Measurements from ENCODE around the gene TOPBP1.

Gene TOPBP1

DNA sequence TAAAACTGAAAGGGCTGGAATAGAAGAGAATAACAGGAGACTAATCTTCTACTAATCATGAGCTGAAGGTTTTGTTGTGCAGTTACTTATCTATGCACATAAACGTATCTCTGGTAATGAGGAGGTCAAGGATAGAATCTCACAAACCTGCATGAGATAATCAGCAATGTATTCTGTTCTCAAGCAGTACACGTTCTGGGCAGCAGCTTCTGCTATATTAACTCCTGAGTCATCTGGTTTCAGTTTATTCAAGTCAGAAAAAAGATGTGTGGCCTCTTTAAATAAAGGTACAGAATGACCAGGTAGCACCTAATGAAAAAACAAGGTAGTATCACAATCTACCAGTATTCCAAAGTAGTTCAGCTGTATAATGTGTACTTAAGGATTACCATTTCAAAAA lies 53.4 kb downstream of the TOPBP1 start:
- DNase-seq (ENCODE audit: low read depth in 2 of 2) = no peak

DNA sequence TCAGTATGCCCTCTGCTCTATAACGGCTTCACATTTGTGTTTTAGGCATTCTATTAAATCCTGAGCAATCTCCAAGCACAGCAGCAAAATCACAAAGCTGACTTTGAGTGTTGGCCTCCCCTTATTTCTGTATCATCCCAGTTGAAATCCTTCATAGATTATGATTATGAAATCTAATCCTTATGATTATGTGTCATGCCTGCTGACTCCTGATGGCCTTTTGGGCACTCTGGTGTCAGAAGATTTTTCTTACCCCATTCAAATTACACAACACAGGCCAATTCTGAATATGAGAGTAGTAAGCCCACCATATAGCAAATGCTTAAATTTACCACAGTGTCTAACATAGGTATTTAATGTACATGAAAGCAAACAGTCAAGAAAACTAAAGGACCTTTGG lies 53.9 kb downstream of the TOPBP1 start:
- no peak for DNase-seq (ENCODE audit: low read depth in 2 of 2)

- no peak for DNase-seq (ENCODE audit: low read depth in 2 of 2)
Measured at GRCh38 chr3:133606902-133607301, 54.8 kb downstream of the TOPBP1 start.

DNA sequence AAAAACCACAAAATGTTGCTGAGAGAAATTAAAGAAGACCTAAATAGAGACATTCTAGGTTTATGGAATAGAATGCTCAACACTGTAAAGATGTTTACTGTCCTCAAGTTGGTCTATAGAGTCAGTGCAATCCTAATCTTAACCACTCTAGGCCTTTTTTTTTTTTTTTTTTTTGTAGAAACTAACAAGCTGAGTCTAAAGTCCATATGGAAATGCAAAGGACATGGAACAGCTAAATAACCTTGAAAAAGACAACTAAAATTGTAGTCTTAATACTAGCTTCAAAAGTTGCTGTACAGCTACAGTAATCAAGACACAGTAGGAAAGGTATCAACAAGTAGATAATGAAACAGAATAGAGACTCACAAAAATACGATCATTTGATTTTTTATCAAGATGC lies 55.4 kb downstream of the TOPBP1 start:
- DNase-seq (ENCODE audit: low read depth in 2 of 2) = no peak

DNA sequence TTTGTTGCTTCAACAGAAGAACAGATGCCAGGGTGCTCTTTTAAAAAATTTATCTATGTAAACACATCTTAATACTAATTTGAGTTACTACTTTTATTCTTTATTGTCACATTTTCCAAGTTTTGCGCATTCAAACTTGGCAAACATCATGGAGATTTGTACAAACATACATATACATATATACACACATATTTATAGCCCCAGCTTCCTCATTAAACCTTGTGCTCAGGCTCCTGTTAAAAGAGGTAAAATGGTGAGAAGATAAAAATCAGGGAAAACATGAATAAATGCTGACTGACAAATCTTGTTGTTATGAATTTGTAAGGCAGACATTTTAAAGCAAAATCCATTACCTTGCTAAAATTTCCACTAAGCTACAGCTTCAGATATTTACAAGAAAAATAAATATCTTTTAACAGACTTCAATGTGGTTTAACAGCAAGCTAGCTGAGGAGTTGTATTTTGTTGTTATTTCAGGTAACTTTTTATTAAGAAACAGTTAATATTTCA lies 61.1 kb downstream of the TOPBP1 start:
- DNase-seq (ENCODE audit: low read depth in 2 of 2) = no peak

- DNase-seq (ENCODE audit: low read depth in 2 of 2) = no peak
Measured at GRCh38 chr3:133599280-133599679, 62.5 kb downstream of the TOPBP1 start.

DNA sequence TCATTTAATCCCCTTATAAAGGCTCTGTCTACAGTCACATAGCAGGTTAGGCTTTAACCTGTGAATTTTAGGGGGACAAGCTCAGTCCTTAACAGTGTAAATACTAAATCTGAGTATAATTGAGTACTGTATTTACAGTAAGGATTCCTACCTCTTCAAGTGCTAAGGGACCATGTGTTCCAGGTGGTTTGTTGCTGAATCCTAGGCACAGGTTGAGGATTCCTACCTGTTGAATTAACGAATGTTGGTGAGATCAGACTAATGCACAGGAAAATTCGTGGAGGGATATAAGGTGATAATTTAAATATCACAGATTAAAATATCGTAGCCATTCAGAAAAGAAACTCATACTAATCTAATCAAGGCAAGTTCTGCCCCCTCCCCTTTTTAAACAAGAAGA lies 63.3 kb downstream of the TOPBP1 start:
- DNase-seq (ENCODE audit: low read depth in 2 of 2) = no peak

DNA sequence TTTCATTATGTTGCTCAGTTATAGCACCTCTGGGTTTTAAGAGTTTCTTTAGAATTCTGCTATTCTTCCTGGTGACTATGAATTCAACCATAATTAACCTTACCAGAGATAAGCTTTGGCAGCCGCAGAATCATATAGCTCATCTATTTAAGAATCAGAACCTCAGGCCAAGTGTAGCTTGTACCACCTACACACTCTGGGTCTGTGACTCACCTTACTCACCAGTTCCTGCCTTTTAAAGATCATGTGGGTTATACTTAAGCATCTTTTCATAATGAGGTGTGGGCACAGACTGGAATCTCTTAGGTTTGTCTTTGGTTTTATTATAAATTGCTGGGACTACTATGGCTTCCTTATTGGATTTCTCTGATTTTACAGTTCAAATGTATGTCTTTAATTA lies 66.4 kb downstream of the TOPBP1 start:
- no peak for DNase-seq (ENCODE audit: low read depth in 2 of 2)

GRCh38 chr3:133593243-133593642 lies 68.5 kb downstream of the TOPBP1 start:
- DNase-seq (ENCODE audit: low read depth in 2 of 2) = no peak

GRCh38 chr3:133592843-133593242 lies 68.9 kb downstream of the TOPBP1 start:
- DNase-seq (ENCODE audit: low read depth in 2 of 2) = no peak

- no peak for DNase-seq (ENCODE audit: low read depth in 2 of 2)
Measured at GRCh38 chr3:133591271-133591742, 70.4 kb downstream of the TOPBP1 start.

DNA sequence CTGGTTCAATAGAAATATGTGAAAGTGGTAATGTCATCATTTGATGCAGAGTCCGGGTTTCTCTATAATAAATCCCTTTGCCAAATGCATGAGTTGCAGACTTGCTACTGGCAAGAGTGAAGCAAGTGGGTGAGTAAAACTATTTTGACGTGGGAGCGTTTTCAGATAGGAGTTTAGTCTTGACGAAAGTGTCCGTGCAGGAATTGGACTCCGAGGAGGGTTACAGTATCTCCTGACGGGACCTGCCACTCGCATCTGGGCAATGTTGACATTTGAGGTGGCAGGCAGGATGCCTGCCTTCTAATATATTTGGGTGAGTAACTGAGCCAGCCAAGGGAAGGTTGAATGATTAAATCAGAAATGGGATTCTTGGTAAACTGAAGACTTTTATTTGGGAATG lies 72.2 kb downstream of the TOPBP1 start:
- DNase-seq (ENCODE audit: low read depth in 2 of 2) = no peak

DNA sequence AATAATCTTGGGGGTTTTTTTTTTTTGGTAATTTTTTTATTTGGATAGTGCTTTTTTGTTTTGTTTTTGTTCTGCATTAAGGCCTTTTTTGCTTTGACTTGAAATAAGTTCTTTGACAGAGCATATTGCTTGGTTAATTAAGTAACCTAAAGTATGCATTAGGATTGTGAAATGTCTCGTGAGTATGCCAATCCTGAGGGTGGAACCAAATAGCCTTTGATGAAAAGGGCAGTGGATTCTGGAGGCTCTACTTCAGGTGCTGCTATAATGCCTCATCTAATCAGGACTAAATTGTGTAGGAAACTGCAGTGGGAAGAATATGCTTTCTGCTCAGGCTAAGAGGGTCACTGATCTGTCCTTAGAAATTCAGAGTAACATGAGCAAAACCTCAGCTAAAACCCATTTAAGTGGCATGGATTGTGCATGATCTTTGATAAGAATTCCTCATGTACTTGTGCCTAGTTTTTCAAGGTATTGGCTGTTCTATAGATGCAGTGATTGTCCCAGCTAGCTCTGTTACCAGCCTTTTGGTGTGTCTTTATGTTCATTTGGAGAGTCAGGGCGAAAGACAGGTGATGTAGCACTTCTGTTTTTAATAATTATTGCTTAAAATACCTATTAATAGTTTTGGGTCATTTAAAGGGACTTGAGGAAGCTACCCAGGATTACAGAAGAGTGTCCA lies 72.8 kb downstream of the TOPBP1 start:
- no peak for DNase-seq (ENCODE audit: low read depth in 2 of 2)

GRCh38 chr3:133588035-133588434 lies 73.7 kb downstream of the TOPBP1 start:
- DNase-seq (ENCODE audit: low read depth in 2 of 2) = no peak

- DNase-seq (ENCODE audit: low read depth in 2 of 2) = no peak
Measured at GRCh38 chr3:133583396-133583795, 78.3 kb downstream of the TOPBP1 start.

DNA sequence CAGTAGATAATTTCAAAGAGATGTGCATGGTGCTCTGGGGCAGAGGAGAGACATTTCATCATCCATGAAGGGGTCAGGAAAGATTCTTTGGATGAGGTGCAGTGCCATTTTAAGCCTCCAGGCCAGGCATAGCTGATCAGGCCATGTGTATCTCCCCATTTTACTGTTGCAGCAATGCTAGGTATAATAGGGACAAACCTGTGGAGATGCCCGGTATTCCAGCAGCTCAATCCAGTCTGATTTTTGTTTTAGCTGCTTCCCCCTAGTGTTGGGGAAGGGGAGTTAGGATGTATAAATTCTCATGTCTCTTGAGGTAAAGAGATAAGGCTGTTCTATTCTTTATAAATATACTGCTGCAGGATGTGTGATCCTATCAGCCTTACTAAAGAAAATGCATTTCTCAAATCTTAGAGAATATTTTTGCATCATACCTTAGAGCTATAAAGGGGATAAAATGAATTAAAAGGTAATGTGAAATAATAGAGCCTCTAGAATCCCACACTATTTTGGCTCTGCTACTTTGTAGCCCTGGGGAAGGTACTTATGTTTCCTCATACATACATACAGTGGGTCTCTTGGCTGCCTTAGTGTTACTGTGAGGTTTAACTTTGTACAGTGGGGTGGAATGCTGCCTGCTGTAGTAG lies 83.1 kb downstream of the TOPBP1 start:
- DNase-seq (ENCODE audit: low read depth in 2 of 2) = no peak

GRCh38 chr3:133576169-133576568 lies 85.6 kb downstream of the TOPBP1 start:
- DNase-seq (ENCODE audit: low read depth in 2 of 2) = no peak

- no peak for DNase-seq (ENCODE audit: low read depth in 2 of 2)
Measured at GRCh38 chr3:133575086-133575485, 86.7 kb downstream of the TOPBP1 start.

- DNase-seq (ENCODE audit: low read depth in 2 of 2) = peak; percentile 71 to 73
Measured at GRCh38 chr3:133574260-133574881, 87.4 kb downstream of the TOPBP1 start.

DNA sequence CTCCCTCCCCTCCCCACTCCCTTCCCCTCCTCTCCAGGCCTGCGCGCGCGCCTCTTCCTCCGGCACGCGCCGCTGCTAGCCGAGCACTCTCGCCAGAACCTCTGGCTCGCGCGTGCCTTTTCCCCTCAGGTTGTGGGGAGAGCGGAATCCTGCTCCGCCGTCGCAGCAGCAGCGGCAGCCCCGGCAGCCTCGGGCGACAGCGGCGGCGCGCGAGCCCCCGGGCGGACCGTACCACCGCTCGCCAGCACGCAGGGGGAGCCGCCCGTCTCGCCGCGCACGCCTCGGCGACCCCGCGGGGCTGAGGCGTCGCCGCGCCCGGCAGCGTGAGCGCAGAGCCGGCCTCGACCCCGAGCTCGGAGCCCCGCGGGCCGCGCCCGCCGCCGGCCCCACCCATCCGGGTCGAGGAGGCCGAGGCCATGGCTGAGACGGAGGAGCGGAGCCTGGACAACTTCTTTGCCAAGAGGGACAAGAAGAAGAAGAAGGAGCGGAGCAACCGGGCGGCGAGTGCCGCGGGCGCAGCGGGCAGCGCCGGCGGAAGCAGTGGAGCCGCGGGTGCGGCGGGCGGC lies 88.0 kb downstream of the TOPBP1 start, which contains the start of gene CDV3:
TSS of gene CDV3 (plus strand) at position 58 of the 566 bp plus-strand sequence. CDS start at position 417, 359 bp downstream.
- DNase-seq (ENCODE audit: low read depth in 2 of 2) = no peak

- peak; percentile 99 to 100 for DNase-seq (ENCODE audit: low read depth in 2 of 2)
Measured at GRCh38 chr3:133573054-133573628, 88.6 kb downstream of the TOPBP1 start.

Measured in stimulated activated CD8-positive, alpha-beta memory T cell treated with anti-CD3 and anti-CD28 coated beads, Interleukin-2, amount 100 ng/mL, for 48 hours (primary cell).